HFFc6 (cell line): ENCODE data around the gene CABS1. TPM values are rescaled to one million over a fixed set of nuclear protein-coding genes. Genes with fewer than 3 reads are reported as not detected.

ENCODE experiments used
- DNase-seq: peaks from one replicate; pipeline ENCODE4 v3.0.0-alpha.2; 2018
- H3K27ac Mint-ChIP-seq: 2 replicates; pipeline ENCODE4 v1.8.0; 2020; ENCODE audit warnings: mild to moderate bottlenecking, mixed read lengths
- H3K27me3 Mint-ChIP-seq: 2 replicates; pipeline ENCODE4 v1.8.0; 2021; ENCODE audit warnings: mild to moderate bottlenecking, moderate library complexity, mixed read lengths; ENCODE audit not compliant: insufficient read depth
- H3K36me3 Mint-ChIP-seq: 2 replicates; pipeline ENCODE4 v1.8.0; 2021; ENCODE audit warnings: low read depth, mixed read lengths
- H3K4me1 Mint-ChIP-seq: 2 replicates; pipeline ENCODE4 v1.8.0; 2020; ENCODE audit warnings: low read depth, mixed read lengths
- H3K4me3 Mint-ChIP-seq: 2 replicates; pipeline ENCODE4 v1.8.0; 2020; ENCODE audit warnings: mild to moderate bottlenecking, moderate library complexity, mixed read lengths
- H3K9me3 Mint-ChIP-seq: 2 replicates; pipeline ENCODE4 v1.8.0; 2020; ENCODE audit warnings: mild to moderate bottlenecking, mixed read lengths
- CTCF ChIP-seq: fragments of 200-600 bp; sonication (generic); IDR thresholded peaks from 2 replicates; pipeline ENCODE4 v1.5.0; 2021; ENCODE audit warnings: antibody characterized with exemption, mild to moderate bottlenecking
- total RNA-seq, 6 experiments: library from RNA; stranded (reverse); fragmentation: NEBNext Ultra II Directional; extraction: Animal tissue kit (Norgen Biotek cat#: 25700); gene quantifications; 2 replicates in 1 of 6; 3 replicates in 5 of 6; pipeline ENCODE4 v1.2.3, GENCODE V29; 2021

Gene CABS1
- total RNA-seq, 6 experiments from 2014 or later = not detected

GRCh38 chr4:70300215-70300614 is 34.6 kb upstream of the CABS1 start:
- H3K4me1 Mint-ChIP-seq = no peaks in the 10 kb centered on the region
- TF ChIP-seq CTCF = no peak
- H3K27me3 Mint-ChIP-seq = no peaks in the 10 kb centered on the region
- H3K27ac Mint-ChIP-seq = no peak overlapping the region
- no peaks in the 10 kb centered on the region for H3K36me3 Mint-ChIP-seq
- no peak for DNase-seq
- no peak overlapping the region for H3K4me3 Mint-ChIP-seq
- H3K9me3 Mint-ChIP-seq = peaks cover 50% of the 10 kb centered on the region

DNA sequence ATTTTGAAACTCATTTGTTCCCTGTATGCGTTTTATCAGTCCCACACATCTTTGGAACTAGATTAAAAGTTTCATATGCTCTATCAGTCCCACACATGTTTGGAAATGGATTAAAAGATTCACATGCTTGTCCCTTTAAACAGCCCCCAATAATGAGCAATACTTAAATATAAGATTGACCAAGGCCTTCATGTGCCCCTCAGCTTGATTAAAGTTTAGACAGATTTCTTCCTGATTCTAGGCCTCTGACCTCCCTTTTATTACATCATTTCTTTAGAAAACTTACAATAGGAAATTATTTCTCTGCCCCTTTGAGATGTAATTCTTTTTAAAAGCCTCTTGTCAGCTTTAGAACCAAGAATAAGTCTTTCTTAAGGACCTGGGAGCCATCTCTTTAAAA is 31.7 kb upstream of the CABS1 start:
- TF ChIP-seq CTCF = no peak
- no peak overlapping the region for H3K27ac Mint-ChIP-seq
- no peak overlapping the region for H3K4me3 Mint-ChIP-seq
- no peaks in the 10 kb centered on the region for H3K36me3 Mint-ChIP-seq
- H3K4me1 Mint-ChIP-seq = no peaks in the 10 kb centered on the region
- no peak for DNase-seq
- H3K9me3 Mint-ChIP-seq = peaks cover 51% of the 10 kb centered on the region
- H3K27me3 Mint-ChIP-seq = no peaks in the 10 kb centered on the region

- H3K27me3 Mint-ChIP-seq = no peaks in the 10 kb centered on the region
- no peaks in the 10 kb centered on the region for H3K36me3 Mint-ChIP-seq
- H3K27ac Mint-ChIP-seq = no peak overlapping the region
These were observed 29.2 kb upstream of the CABS1 start for GRCh38 chr4:70305601-70306000.

DNA sequence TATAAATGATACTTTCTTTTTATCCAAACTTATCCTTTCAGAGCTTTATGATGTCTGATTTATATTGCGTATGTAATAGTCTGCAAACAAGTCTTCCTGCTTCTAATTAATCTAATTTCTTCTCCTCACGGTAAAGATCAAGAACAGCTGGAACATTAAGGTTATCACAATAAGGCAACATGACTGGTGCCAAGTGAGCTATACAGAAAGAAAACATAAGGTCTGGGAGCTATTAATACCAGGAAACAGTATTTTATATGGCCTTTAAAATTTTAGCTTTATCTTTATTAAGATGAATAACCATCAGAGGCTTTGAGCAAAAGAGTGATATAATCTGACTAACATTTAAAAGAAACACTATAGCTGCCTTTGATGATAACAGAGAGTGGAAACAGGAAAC is 28.7 kb upstream of the CABS1 start:
- TF ChIP-seq CTCF = no peak
- no peak for DNase-seq
- Mint-ChIP-seq H3K4me3 (no peak overlapping the region), H3K9me3 (peaks cover 38% of the 10 kb centered on the region), H3K27ac (no peak overlapping the region), H3K4me1 (no peaks in the 10 kb centered on the region), H3K36me3 (no peaks in the 10 kb centered on the region), H3K27me3 (no peaks in the 10 kb centered on the region)

More at GRCh38 chr4:70305601-70306000, 29.2 kb upstream of the CABS1 start:
- H3K4me3 Mint-ChIP-seq = no peak overlapping the region
- DNase-seq = no peak
- H3K9me3 Mint-ChIP-seq = peaks cover 33% of the 10 kb centered on the region
- no peak for TF ChIP-seq CTCF
- no peaks in the 10 kb centered on the region for H3K4me1 Mint-ChIP-seq

DNA sequence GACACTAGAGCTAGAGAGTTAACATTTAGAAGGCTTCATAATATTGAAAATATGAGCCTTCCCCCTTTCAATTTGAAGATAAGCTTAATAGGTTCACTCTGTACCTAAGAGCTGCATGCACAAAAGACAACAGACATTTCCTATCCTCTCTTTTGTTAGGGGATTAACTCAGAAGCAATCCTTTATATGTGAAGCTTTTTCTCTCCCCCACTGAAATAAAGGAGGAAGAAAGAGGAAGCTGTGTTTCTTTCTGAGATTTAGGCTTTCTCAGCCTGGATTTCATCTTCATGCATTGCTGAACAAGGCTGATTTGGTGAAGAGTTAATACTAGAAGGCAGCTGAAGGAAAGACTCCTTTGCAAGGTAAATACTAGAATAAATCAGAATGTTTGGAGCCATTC is 21.0 kb upstream of the CABS1 start:
- Mint-ChIP-seq H3K36me3 (no peaks in the 10 kb centered on the region), H3K27me3 (no peaks in the 10 kb centered on the region), H3K27ac (no peak overlapping the region), H3K4me3 (no peak overlapping the region), H3K9me3 (peaks cover 29% of the 10 kb centered on the region), H3K4me1 (no peaks in the 10 kb centered on the region)
- no peak for TF ChIP-seq CTCF
- DNase-seq = no peak

DNA sequence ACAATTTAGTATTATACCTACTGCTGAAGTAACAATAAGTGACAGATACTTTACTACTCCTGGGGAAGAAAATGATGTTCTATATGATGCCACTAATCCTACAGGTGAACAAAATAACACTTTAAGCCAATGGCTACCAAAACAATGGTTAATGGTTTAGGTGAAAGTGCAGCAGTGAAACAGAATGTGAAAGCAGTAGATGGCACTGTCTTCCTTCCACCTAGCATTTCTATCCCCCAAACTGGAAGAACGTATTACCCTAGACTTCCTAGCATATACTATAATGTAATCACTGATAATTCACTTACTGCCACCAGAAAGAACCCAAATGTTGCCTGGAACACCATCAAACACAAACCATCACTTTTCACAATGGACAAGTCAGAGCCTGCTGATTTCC is 18.9 kb upstream of the CABS1 start:
- no peaks in the 10 kb centered on the region for H3K4me1 Mint-ChIP-seq
- no peak for DNase-seq
- H3K4me3 Mint-ChIP-seq = no peak overlapping the region
- H3K9me3 Mint-ChIP-seq = peaks cover 35% of the 10 kb centered on the region
- no peaks in the 10 kb centered on the region for H3K27me3 Mint-ChIP-seq
- no peak overlapping the region for H3K27ac Mint-ChIP-seq
- TF ChIP-seq CTCF = no peak
- no peaks in the 10 kb centered on the region for H3K36me3 Mint-ChIP-seq
